Measurements from ENCODE around the gene MATN1.

DNA sequence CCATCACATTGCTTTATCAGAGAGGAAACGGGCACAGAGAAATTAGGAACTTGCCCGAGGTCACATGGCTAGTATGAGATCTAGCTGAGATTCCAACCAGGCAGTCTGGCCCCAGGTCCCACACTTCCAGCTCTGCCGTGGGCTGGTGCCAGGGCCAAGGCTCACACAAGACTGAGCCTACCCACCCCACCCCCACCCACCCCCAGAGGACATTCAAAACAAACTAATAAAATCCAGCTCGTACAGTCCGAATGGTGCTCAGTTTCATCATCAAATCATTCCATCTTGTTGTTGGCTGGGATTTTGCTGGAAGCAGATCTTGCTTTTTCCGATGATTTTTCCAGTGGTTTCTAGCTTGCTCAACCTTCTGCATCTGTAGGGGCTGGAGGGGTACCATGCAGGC lies 27.9 kb downstream of the MATN1 start:
- TF ChIP-seq, protein P1, sequence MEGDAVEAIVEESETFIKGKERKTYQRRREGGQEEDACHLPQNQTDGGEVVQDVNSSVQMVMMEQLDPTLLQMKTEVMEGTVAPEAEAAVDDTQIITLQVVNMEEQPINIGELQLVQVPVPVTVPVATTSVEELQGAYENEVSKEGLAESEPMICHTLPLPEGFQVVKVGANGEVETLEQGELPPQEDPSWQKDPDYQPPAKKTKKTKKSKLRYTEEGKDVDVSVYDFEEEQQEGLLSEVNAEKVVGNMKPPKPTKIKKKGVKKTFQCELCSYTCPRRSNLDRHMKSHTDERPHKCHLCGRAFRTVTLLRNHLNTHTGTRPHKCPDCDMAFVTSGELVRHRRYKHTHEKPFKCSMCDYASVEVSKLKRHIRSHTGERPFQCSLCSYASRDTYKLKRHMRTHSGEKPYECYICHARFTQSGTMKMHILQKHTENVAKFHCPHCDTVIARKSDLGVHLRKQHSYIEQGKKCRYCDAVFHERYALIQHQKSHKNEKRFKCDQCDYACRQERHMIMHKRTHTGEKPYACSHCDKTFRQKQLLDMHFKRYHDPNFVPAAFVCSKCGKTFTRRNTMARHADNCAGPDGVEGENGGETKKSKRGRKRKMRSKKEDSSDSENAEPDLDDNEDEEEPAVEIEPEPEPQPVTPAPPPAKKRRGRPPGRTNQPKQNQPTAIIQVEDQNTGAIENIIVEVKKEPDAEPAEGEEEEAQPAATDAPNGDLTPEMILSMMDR (IDR thresholded peaks at IDR 0.05) = no peak
- no peak for TF ChIP-seq ZFX (IDR thresholded peaks at IDR 0.05; ENCODE audit: borderline replicate concordance)

All from 22Rv1 (cell line).